ENCODE measurements around the gene TPO. TPM values are rescaled to one million over a fixed set of nuclear protein-coding genes. Genes with fewer than 3 reads are reported as not detected.

Gene TPO
- total RNA-seq, 4 donors from 2014 or later: 7.2 to 32.6 (median 16.6) TPM

- 85 to 88% methylated on average over 18 of the region's 18 CpGs for WGBS, 2 donors
- DNase-seq (ENCODE audit: low spot score in 2 of 2): no peak
- no peak for TF ChIP-seq POLR2A (IDR thresholded peaks at IDR 0.05)
- TF ChIP-seq, protein P1, sequence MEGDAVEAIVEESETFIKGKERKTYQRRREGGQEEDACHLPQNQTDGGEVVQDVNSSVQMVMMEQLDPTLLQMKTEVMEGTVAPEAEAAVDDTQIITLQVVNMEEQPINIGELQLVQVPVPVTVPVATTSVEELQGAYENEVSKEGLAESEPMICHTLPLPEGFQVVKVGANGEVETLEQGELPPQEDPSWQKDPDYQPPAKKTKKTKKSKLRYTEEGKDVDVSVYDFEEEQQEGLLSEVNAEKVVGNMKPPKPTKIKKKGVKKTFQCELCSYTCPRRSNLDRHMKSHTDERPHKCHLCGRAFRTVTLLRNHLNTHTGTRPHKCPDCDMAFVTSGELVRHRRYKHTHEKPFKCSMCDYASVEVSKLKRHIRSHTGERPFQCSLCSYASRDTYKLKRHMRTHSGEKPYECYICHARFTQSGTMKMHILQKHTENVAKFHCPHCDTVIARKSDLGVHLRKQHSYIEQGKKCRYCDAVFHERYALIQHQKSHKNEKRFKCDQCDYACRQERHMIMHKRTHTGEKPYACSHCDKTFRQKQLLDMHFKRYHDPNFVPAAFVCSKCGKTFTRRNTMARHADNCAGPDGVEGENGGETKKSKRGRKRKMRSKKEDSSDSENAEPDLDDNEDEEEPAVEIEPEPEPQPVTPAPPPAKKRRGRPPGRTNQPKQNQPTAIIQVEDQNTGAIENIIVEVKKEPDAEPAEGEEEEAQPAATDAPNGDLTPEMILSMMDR (IDR thresholded peaks at IDR 0.05): peak in 1 of 5 experiments; percentile 12
- Histone ChIP-seq H3K4me1 (peaks cover 0 to 5% (median 0%) of the 10 kb centered on the region in 4 donors), H3K4me3 (no peak overlapping the region), H3K9me3 (no peaks in the 10 kb centered on the region), H3K27me3 (no peaks in the 10 kb centered on the region), H3K27ac (no peak overlapping the region), H3K36me3 (no peaks in the 10 kb centered on the region)
Measured at GRCh38 chr2:1584691-1585485, 171.6 kb downstream of the TPO start.

DNA sequence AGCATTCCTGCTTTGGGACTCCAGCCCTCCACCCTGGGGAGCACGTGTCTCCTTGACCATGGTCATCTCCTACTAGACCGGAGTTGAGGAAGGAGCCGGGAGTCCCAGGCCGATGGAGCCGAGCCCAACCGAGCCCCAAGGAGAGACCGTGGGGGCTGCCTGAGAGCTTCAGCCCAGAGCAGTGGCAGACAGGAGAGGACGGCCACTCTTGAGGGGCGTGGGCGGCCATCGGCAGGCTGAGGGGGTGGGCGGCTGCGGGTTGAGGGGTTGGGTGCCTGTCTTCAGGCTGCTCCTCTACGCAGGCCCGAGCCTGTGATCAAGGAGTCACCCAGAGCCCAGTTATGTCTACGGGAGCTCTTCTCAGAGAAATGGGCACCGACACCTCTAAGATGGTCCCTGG, 172.4 kb downstream of the TPO start:
- Histone ChIP-seq H3K4me3 (no peak overlapping the region), H3K36me3 (no peaks in the 10 kb centered on the region), H3K27ac (no peak overlapping the region), H3K4me1 (peaks cover 0 to 5% (median 0%) of the 10 kb centered on the region in 4 donors), H3K9me3 (no peaks in the 10 kb centered on the region), H3K27me3 (no peaks in the 10 kb centered on the region)
- no peak for DNase-seq (ENCODE audit: low spot score in 2 of 2)
- TF ChIP-seq, protein P1 (IDR thresholded peaks at IDR 0.05): no peak
- TF ChIP-seq POLR2A (IDR thresholded peaks at IDR 0.05) (no peak), EP300 (IDR thresholded peaks at IDR 0.05) (no peak)
- WGBS, 2 donors: 90 to 94% methylated on average over 8 to 17 of the region's 17 CpGs

DNA sequence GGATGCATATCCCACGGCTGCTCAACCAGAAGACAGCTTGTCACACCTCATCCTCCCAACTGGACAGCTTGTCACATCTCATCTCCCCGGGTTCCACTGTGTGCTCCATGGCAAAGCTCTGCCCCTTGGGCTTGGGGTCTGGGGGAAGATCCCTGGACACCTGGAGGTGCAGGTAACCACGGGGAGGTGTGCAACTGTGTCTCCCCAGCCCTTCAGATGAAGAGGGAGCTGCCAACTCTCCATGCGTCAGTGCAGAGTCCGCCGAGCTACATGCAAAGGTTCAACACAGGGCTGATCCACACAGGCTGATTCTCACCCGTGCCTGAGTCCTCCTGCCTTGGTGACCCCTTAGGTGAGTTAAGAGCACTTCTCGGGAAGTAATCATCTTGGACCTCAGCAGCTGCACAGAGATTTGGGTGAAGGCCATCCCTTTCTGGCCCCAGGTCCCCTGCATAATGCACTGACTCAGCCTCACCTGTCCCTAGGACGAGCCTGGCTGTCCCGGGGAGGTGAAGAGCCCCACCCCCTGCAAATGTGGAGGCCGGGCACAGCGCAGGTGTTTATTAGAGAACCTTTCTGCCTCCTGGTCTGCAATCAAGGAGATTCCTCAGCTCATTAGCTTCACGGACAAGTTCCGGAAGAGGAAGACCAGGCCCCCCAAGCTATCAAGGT, 173.1 kb downstream of the TPO start:
- Histone ChIP-seq H3K4me1 (peaks cover 0 to 8% (median 0%) of the 10 kb centered on the region in 4 donors), H3K27me3 (no peaks in the 10 kb centered on the region), H3K9me3 (no peaks in the 10 kb centered on the region), H3K36me3 (no peaks in the 10 kb centered on the region), H3K27ac (peak overlapping the region in 1 of 4 donors; percentile 17), H3K4me3 (no peak overlapping the region)
- no peak for DNase-seq (ENCODE audit: low spot score in 2 of 2)
- 81 to 87% methylated on average over 13 to 14 of the region's 14 CpGs for WGBS, 2 donors
- TF ChIP-seq, protein P1 (IDR thresholded peaks at IDR 0.05): no peak
- no peak for TF ChIP-seq EP300 (IDR thresholded peaks at IDR 0.05)
- TF ChIP-seq POLR2A (IDR thresholded peaks at IDR 0.05): no peak

GRCh38 chr2:1586923-1587840, 173.9 kb downstream of the TPO start:
- Histone ChIP-seq H3K4me3 (no peak overlapping the region), H3K27ac (peak overlapping the region in 1 of 4 donors; percentile 17), H3K27me3 (no peaks in the 10 kb centered on the region), H3K36me3 (no peaks in the 10 kb centered on the region), H3K4me1 (peaks cover 0 to 16% (median 2%) of the 10 kb centered on the region in 4 donors), H3K9me3 (no peaks in the 10 kb centered on the region)
- no peak for TF ChIP-seq EP300 (IDR thresholded peaks at IDR 0.05)
- TF ChIP-seq, protein P1 (IDR thresholded peaks at IDR 0.05): no peak
- no peak for TF ChIP-seq POLR2A (IDR thresholded peaks at IDR 0.05)
- WGBS, 2 donors: 72 to 81% methylated on average over 14 to 17 of the region's 17 CpGs
- DNase-seq (ENCODE audit: low spot score in 2 of 2): no peak
